HCT116 (cell line): ENCODE results near the gene PML. TPM values are rescaled to one million over a fixed set of nuclear protein-coding genes. Genes with fewer than 3 reads are reported as not detected.

Experiments
- ATAC-seq: fragments of 200-7000 bp; cut with Tn5 transposase; 2 replicates; pipeline ENCODE4 v1.9.1; 2020; ENCODE audit warnings: mild to moderate bottlenecking, moderate library complexity
- BruUV-seq: library from RNA; stranded (reverse); fragments of 400-500 nt; replicated peaks from 2 replicates; lab custom pipeline; 2021; lab: Mats Ljungman, UMichigan
- CTCF ChIA-PET: fragments of 300-600 bp; sonication (Branson Sonifier 250); formaldehyde crosslinking; loops from one replicate; lab custom pipeline; 2021; ENCODE audit warnings: antibody characterized with exemption; lab: Charles Lee
- POLR2A ChIA-PET: fragments of 300-600, 350-600 bp; sonication (Branson Sonifier 250); formaldehyde crosslinking; loops from one replicate; lab custom pipeline; 2021; ENCODE audit warnings: antibody characterized with exemption; lab: Charles Lee
- RAD21 ChIA-PET, 2 experiments: fragments of 300-600 bp; sonication (Branson Sonifier 250); formaldehyde crosslinking; loops; one replicate each; lab custom pipeline; 2023; ENCODE audit warnings: low total read pairs in 2 of 2; ENCODE audit not compliant: uncharacterized antibody in 2 of 2, unreplicated experiment in 2 of 2, low non-redundant PET in 1 of 2; lab: Charles Lee
- DNase-seq: peaks from one replicate; pipeline ENCODE4 v3.0.0-alpha.2; 2010; ENCODE audit warnings: low read depth, low spot score
- H2AFZ ChIP-seq: fragments of 200-600 bp; shearing (Covaris generic), sonication (generic); 2 replicates; pipeline ENCODE4 v1.6.1; 2017; ENCODE audit warnings: low read depth, mixed run types, mixed read lengths, antibody characterized with exemption, low read length; ENCODE audit not compliant: poor library complexity, severe bottlenecking
- H3K27ac ChIP-seq: 2 replicates; pipeline ENCODE4 v1.5.1; 2012; ENCODE audit warnings: low read depth, low read length
- H3K27me3 ChIP-seq: fragments of 200-600 bp; sonication (generic); 2 replicates; pipeline ENCODE4 v1.6.1; 2016; ENCODE audit warnings: mixed run types, low read length, mixed read lengths; ENCODE audit not compliant: insufficient read depth
- H3K36me3 ChIP-seq, 2 experiments: fragments of 200-500 bp in 1 of 2; fragments of 200-600 bp in 1 of 2; sonication (Bioruptor generic) in 1 of 2; sonication (generic) in 1 of 2; 2 replicates each; pipeline versions ENCODE4 v1.5.1 to v1.6.1; 2014 to 2016; ENCODE audit warnings: low read length in 2 of 2, inconsistent platforms in 1 of 2, mixed read lengths in 1 of 2, mixed run types in 1 of 2; ENCODE audit not compliant: insufficient read depth in 2 of 2, control insufficient read depth in 1 of 2
- H3K4me1 ChIP-seq, 2 experiments: fragments of 200-600 bp in 1 of 2; sonication (generic) in 1 of 2; 2 replicates each; pipeline versions ENCODE4 v1.5.1 to v1.6.1; 2012 to 2017; ENCODE audit warnings: low read length in 2 of 2, inconsistent platforms in 1 of 2, mild to moderate bottlenecking in 1 of 2, mixed read lengths in 1 of 2, mixed run types in 1 of 2, moderate library complexity in 1 of 2; ENCODE audit not compliant: insufficient read depth in 2 of 2, control insufficient read depth in 1 of 2
- H3K4me2 ChIP-seq: fragments of 200-600 bp; sonication (generic); 2 replicates; pipeline ENCODE4 v1.6.1; 2017; ENCODE audit warnings: mixed run types, low read length, mixed read lengths
- H3K4me3 ChIP-seq, 2 experiments: fragments of 200-600 bp in 1 of 2; sonication (generic) in 1 of 2; replicated peaks in 1 of 2; 2 replicates each; pipeline ENCODE4 v1.5.1; 2011 to 2016; ENCODE audit warnings: low read length in 2 of 2, control low read depth in 1 of 2, low read depth in 1 of 2, mild to moderate bottlenecking in 1 of 2, mixed read lengths in 1 of 2, mixed run types in 1 of 2
- H3K79me2 ChIP-seq: fragments of 200-600 bp; sonication (generic); 2 replicates; pipeline ENCODE4 v1.6.1; 2017; ENCODE audit warnings: mild to moderate bottlenecking, mixed run types, low read length, moderate library complexity, mixed read lengths; ENCODE audit not compliant: insufficient read depth
- H3K9ac ChIP-seq: fragments of 200-600 bp; sonication (generic); 2 replicates; pipeline ENCODE4 v1.6.1; 2016; ENCODE audit warnings: low read length, mixed read lengths
- H3K9me2 ChIP-seq: fragments of 200-600 bp; sonication (generic), shearing (Covaris generic); 2 replicates; pipeline ENCODE4 v1.6.1; 2017; ENCODE audit warnings: mixed run types, mild to moderate bottlenecking, moderate library complexity; ENCODE audit not compliant: insufficient read depth
- H3K9me3 ChIP-seq, 2 experiments: fragments of 200-500 bp in 1 of 2; fragments of 200-600 bp in 1 of 2; sonication (Bioruptor generic) in 1 of 2; sonication (generic) in 1 of 2; 2 replicates each; pipeline ENCODE4 v1.6.1; 2014 to 2017; ENCODE audit warnings: low read length in 2 of 2, mixed read lengths in 2 of 2, inconsistent platforms in 1 of 2, low read depth in 1 of 2, mild to moderate bottlenecking in 1 of 2, mixed run types in 1 of 2, moderate library complexity in 1 of 2; ENCODE audit not compliant: control insufficient read depth in 1 of 2, insufficient read depth in 1 of 2
- H4K20me1 ChIP-seq: fragments of 200-600 bp; sonication (generic), shearing (Covaris generic); 2 replicates; pipeline ENCODE4 v1.6.1; 2017; ENCODE audit warnings: mixed run types, mild to moderate bottlenecking, moderate library complexity; ENCODE audit not compliant: insufficient read depth
- ATF3 ChIP-seq: IDR thresholded peaks from 2 replicates; pipeline ENCODE4 v1.6.1; 2012
- CEBPB ChIP-seq: IDR thresholded peaks from 2 replicates; pipeline ENCODE4 v1.6.1; 2012; ENCODE audit warnings: low read depth
- EZH2 ChIP-seq: fragments of 200-600 bp; sonication (generic); IDR thresholded peaks from 2 replicates; pipeline ENCODE4 v1.6.1; 2017; ENCODE audit warnings: antibody characterized with exemption, mixed run types
- EZH2phosphoT487 ChIP-seq: fragments of 200-600 bp; IDR thresholded peaks from 2 replicates; pipeline ENCODE4 v1.6.1; 2018; ENCODE audit warnings: antibody characterized with exemption, borderline replicate concordance
- FOSL1 ChIP-seq: IDR thresholded peaks from 2 replicates; pipeline ENCODE4 v1.6.1; 2012; ENCODE audit warnings: low read depth
- JUND ChIP-seq: IDR thresholded peaks from 2 replicates; pipeline ENCODE4 v1.6.1; 2012
- POLR2A ChIP-seq: IDR thresholded peaks from 2 replicates; pipeline ENCODE4 v1.7.0; 2011; ENCODE audit warnings: borderline replicate concordance; ENCODE audit not compliant: insufficient read depth, insufficient read length; ENCODE audit errors: extremely low read depth
- POLR2AphosphoS5 ChIP-seq: IDR thresholded peaks from 2 replicates; pipeline ENCODE4 v1.6.1; 2011; ENCODE audit warnings: mild to moderate bottlenecking, low read depth, low read length, moderate library complexity
- SIN3A ChIP-seq: IDR thresholded peaks from 2 replicates; pipeline ENCODE4 v1.6.1; 2012; ENCODE audit warnings: low read depth
- SRF ChIP-seq: IDR thresholded peaks from 2 replicates; pipeline ENCODE4 v1.6.1; 2012; ENCODE audit warnings: low read depth
- YY1 ChIP-seq: IDR thresholded peaks from 2 replicates; pipeline ENCODE4 v1.6.1; 2011; ENCODE audit warnings: low read length, low read depth, moderate library complexity, mild to moderate bottlenecking; ENCODE audit not compliant: insufficient replicate concordance; ENCODE audit errors: extremely low read depth
- ZFX ChIP-seq: fragments of 450-650 bp; IDR thresholded peaks from 2 replicates; pipeline ENCODE4 v1.6.1; 2017
- ZNF274 ChIP-seq: fragments of 200-500 bp; sonication (Bioruptor generic); IDR thresholded peaks from 2 replicates; pipeline ENCODE4 v1.6.1; 2014; ENCODE audit warnings: mild to moderate bottlenecking, low read depth, low read length, inconsistent platforms
- intact Hi-C: fragments of 100-400 bp; cut with micrococcal nuclease; formaldehyde crosslinking; loops from 2 replicates; pipeline ENCODE4 v1.10.0; 2022
- total RNA-seq: library from RNA; stranded (reverse); gene quantifications from one replicate; pipeline ENCODE4 v1.2.1, GENCODE V29; 2021; ENCODE audit not compliant: unreplicated experiment
- TF ChIP-seq, protein P1 (sequence below): IDR thresholded peaks from 2 replicates; pipeline ENCODE4 v1.6.1; 2012

PML gene
- total RNA-seq, 1 experiment from 2014 or later: 28.1 TPM

- TF ChIP-seq, protein P1, sequence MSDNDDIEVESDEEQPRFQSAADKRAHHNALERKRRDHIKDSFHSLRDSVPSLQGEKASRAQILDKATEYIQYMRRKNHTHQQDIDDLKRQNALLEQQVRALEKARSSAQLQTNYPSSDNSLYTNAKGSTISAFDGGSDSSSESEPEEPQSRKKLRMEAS: peak; percentile 44; the same call in 1 of the 2 replicates
- TF ChIP-seq EZH2phosphoT487: no peak
Measured at GRCh38 chr15:73983211-73983727, 11.2 kb upstream of the PML start (continued).

- Histone ChIP-seq H2AFZ (no peak overlapping the region), H3K27ac (peak overlapping the region; percentile 52), H3K36me3 (no peaks in the 10 kb centered on the region), H3K27me3 (no peaks in the 10 kb centered on the region), H3K4me3 (no peak overlapping the region), H3K4me1 (peaks cover 23 to 44% of the 10 kb centered on the region in 2 experiments), H4K20me1 (no peaks in the 10 kb centered on the region), H3K9me3 (no peaks in the 10 kb centered on the region), H3K9ac (peak overlapping the region; percentile 40; the same call in 1 of the 2 replicates), H3K9me2 (no peaks in the 10 kb centered on the region), H3K4me2 (peak overlapping the region; percentile 77), H3K79me2 (no peaks in the 10 kb centered on the region)
- DNase-seq (no peak), ATAC-seq (no peak)
- BruUV-seq: no TSS peak
- TF ChIP-seq POLR2AphosphoS5 (no peak), YY1 (no peak), CEBPB (no peak), SIN3A (no peak), ATF3 (no peak), JUND (no peak), ZFX (no peak), EZH2 (no peak), FOSL1 (no peak), SRF (no peak), POLR2A (no peak), ZNF274 (no peak)
- ChIA-PET RAD21 (interaction anchor here in 1 of 2 experiments (0.9 kb wide), 1 partner anchor 11 kb away, joined by 8 read pairs; no protein-coding TSS in a partner anchor), POLR2A (interaction anchor here (1.2 to 2.2 kb wide), 3 partner anchors 11 to 28 kb away, joined by 5 to 7 read pairs (median 6); partner anchors contain the start of gene PML), CTCF (interaction anchor here (0.8 to 2.9 kb wide), 7 partner anchors 9 to 337 kb away, joined by 3 to 27 read pairs (median 6); partner anchors contain the start of gene PML)
- intact Hi-C loops: no loop called here
Measured at GRCh38 chr15:73983773-73984172, 10.7 kb upstream of the PML start.
